HG02970 (cell line): ENCODE measurements around the gene ETNK2.

ENCODE experiments used
- ATAC-seq: cut with Tn5 transposase; IDR thresholded peaks from one replicate; pipeline ENCODE4 v1.9.1; 2021; ENCODE audit warnings: mild to moderate bottlenecking, moderate library complexity, moderate number of reproducible peaks; ENCODE audit not compliant: unreplicated experiment, low FRiP score

ETNK2 gene

GRCh38 chr1:204151552-204152309, at the start of gene ETNK2:
ETNK2 (minus strand) TSS chr1:204152044; CDS start chr1:204151852, 192 bp downstream.
- ATAC-seq, result no peak

- ATAC-seq, result no peak
Observed at GRCh38 chr1:204201348-204202040, 49.6 kb upstream of the ETNK2 start.

- ATAC-seq, result no peak
Observed at GRCh38 chr1:204199579-204199978, 47.7 kb upstream of the ETNK2 start.

GRCh38 chr1:204198348-204199340, 46.8 kb upstream of the ETNK2 start:
- no peak for ATAC-seq

- no peak for ATAC-seq
Observed at GRCh38 chr1:204197068-204197467, 45.2 kb upstream of the ETNK2 start.

- no peak for ATAC-seq
Observed at GRCh38 chr1:204196068-204196795, 44.4 kb upstream of the ETNK2 start, which contains the start of gene KISS1. KISS1 (minus strand) TSS chr1:204196491; CDS start chr1:204192876, 3,615 bp downstream.

GRCh38 chr1:204194771-204195170, 42.9 kb upstream of the ETNK2 start:
- no peak for ATAC-seq

- no peak for ATAC-seq
Observed at GRCh38 chr1:204194080-204194479, 42.2 kb upstream of the ETNK2 start.

GRCh38 chr1:204192589-204193352, 40.9 kb upstream of the ETNK2 start:
- no peak for ATAC-seq

GRCh38 chr1:204192046-204192445, 40.2 kb upstream of the ETNK2 start:
- no peak for ATAC-seq

- ATAC-seq, result no peak
Observed at GRCh38 chr1:204191456-204191855, 39.6 kb upstream of the ETNK2 start.

GRCh38 chr1:204190212-204191211, 38.7 kb upstream of the ETNK2 start:
- ATAC-seq, result no peak

GRCh38 chr1:204188959-204189639, 37.3 kb upstream of the ETNK2 start:
- ATAC-seq, result no peak

- ATAC-seq, result no peak
Observed at GRCh38 chr1:204186597-204186996, 34.8 kb upstream of the ETNK2 start.

- ATAC-seq, result no peak
Observed at GRCh38 chr1:204181116-204181515, 29.3 kb upstream of the ETNK2 start.

- no peak for ATAC-seq
Observed at GRCh38 chr1:204180133-204180532, 28.3 kb upstream of the ETNK2 start.

- no peak for ATAC-seq
Observed at GRCh38 chr1:204178487-204179281, 26.8 kb upstream of the ETNK2 start.
